GM18861 (cell line): ENCODE data around the gene PLEKHD1.
A peak's percentile ranks its signal among the peaks of the same experiment; 100 is the strongest.
"Not testable (repeated sequence)": the region's sequence is repeated elsewhere in the genome, so short reads cannot be mapped to it uniquely, and the experiment has no call there.

ENCODE experiments used
- ATAC-seq: cut with Tn5 transposase; IDR thresholded peaks from one replicate; pipeline ENCODE4 v1.9.1; 2021; ENCODE audit not compliant: unreplicated experiment

PLEKHD1 gene

GRCh38 chr14:69484444-69485314, at the start of gene PLEKHD1:
Gene PLEKHD1, plus strand, starts transcription at chr14:69484728. Its CDS starts 238 bp downstream, at chr14:69484966.
- no peak for ATAC-seq

DNA sequence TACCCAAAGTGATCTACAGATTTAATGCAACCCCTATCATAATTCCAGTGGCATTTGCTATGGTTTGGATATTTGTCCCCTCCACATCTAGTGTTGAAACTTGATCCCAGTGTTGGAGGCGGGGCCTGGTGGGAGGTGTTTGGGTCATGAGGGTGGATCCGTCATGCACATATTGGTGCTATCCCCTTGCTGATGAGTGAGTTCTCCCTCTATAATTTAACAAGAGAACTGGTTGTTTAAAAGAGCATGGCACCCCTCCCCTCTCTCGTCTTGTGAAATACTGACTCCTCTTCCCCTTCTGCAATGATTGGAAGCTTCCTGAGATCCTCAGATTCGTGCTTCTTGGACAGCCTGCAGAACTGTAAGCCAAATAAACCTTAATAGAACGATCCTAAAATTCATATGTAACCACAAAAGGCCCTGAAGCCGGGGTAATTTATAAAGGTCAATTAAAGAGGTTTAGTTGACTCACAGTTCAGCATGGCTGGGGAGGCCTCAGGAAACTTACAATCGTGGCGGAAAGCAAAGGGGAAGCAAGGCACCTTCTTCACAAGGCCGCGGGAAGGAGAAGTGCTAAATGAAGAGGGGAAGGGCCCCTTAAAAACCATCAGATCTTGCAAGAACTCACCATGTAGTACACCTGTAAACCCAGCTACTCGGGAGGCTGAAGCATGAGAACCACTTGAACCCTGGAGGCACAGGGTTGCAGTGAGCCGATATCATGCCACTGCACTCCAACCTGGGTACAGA, 44.8 kb upstream of the PLEKHD1 start:
- no peak for ATAC-seq

DNA sequence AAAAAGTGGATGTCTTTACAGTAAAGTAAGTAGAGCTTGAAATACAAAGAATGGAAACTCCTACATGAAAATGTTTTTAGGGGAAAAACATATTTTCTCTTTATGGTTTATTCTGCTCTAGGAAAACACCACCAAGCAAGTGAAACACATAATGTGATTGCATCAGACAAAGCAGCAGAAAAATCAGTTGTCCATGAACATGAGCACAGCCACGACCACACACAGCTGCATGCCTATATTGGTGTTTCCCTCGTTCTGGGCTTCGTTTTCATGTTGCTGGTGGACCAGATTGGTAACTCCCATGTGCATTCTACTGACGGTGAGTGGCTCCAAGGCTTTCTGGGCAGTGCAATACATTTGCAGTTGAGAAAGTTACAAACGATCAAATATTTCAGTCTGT, 42.6 kb upstream of the PLEKHD1 start:
- peak; percentile 78 for ATAC-seq

DNA sequence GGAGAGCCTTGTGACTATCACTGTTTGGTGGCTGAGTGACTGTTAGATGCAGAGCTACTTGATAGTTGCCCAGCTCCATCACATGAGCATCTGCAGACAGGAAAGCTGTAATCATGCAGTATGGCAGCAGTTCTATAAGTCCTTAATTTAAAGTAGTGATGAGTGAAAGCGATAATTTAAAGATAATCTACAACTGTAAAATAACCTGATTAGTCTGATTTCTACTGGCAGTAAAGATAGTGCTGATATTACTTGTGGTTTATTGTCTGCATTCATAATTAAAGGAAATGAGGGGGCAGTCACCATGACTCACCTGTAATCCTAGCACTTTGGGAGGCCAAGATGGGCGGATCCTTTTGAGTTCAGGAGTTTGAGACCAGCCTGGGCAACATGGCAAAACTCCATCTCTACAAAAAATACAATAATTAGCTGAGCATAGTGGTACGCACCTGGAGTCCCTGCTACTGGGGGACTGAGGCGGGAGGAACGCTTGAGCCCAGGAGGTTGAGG, 41.2 kb upstream of the PLEKHD1 start:
- no peak for ATAC-seq

DNA sequence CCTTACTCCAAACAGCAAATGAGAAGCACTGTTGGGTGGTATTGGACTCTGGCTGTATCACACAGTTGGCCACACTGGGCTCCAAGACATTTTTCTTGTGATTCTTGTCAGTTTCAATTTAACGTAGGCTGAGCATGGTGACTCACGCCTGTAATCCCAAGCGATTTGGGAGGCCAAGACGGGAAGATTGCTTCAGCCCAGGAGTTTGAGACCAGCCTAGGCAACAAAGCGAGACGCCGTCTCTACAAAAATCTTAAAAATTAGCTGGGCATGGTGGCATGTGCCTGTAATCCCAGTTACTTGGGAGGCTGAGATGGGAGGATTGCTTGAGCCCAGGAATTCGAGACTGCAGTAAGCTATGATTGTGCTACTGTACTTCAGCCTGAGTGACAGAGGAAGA, 35.3 kb upstream of the PLEKHD1 start:
- no peak for ATAC-seq

- no peak for ATAC-seq
Observed at GRCh38 chr14:69451941-69452340, 32.6 kb upstream of the PLEKHD1 start.

DNA sequence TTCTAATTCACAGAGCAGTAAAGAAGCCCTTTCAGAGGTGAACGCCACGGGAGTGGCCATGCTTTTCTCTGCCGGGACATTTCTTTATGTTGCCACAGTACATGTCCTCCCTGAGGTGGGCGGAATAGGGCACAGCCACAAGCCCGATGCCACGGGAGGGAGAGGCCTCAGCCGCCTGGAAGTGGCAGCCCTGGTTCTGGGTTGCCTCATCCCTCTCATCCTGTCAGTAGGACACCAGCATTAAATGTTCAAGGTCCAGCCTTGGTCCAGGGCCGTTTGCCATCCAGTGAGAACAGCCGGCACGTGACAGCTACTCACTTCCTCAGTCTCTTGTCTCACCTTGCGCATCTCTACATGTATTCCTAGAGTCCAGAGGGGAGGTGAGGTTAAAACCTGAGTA, 26.2 kb upstream of the PLEKHD1 start:
- ATAC-seq = no peak

- ATAC-seq = no peak
Observed at GRCh38 chr14:69459122-69459521, 25.4 kb upstream of the PLEKHD1 start.

DNA sequence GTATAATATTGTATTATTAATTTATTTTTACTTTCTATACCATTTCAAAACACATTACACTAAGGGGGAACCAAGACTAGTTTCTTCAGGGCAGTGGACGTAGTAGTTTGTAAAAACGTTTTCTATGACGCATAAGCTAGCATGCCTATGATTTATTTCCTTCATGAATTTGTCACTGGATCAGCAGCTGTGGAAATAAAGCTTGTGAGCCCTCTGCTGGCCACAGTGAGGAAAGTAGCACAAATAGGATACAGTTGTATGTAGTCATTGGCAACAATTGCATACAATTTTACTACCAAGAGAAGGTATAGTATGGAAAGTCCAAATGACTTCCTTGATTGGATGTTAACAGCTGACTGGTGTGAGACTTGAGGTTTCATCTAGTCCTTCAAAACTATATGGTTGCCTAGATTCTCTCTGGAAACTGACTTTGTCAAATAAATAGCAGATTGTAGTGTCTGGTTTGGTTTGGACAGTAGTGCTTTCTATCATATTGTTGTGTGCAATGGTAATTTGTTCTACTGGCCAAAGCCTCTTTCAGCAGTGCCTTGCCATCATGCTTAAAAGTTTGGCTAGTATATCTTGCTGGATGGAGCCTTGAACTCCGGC, 24.3 kb upstream of the PLEKHD1 start:
- no peak for ATAC-seq

- ATAC-seq = no peak
Observed at GRCh38 chr14:69464379-69464778, 20.1 kb upstream of the PLEKHD1 start.

DNA sequence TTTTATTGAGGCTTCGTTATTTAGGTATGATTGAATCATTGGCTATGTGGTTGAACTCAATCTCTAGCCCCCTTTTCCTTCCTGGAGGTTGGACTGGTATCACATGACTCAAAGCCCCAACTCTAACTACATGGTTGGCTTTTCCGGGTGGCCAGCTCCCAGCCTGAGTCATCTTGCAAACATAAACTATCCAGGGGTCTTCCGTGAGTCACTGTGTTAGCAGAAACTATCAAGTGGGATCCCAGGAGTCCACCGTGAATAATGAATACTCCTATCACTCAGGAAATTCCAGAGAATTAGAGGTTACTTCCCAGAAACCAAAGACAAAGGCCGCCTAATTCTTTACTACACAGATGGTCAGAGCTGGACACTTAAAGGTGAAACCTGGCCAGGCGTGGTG, 19.7 kb upstream of the PLEKHD1 start:
- no peak for ATAC-seq

DNA sequence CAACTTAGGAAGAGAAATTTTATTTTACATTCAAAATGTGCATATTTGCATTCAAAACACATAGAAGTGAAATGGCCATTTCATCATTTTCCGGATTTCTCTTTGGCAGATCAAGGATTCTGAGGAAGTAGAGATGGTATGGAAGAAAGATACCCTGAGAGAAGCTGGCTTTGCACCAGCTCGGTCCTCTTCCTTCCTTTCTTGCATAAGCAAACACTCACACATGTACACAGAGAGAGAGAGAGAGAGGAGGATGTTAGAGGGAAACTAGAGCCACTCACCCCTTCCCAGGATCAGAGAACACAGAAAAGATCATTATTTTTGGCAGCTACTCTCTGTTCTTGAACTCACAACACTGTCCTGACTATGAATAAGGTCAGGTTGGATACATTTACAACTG, 15.6 kb upstream of the PLEKHD1 start:
- no peak for ATAC-seq

DNA sequence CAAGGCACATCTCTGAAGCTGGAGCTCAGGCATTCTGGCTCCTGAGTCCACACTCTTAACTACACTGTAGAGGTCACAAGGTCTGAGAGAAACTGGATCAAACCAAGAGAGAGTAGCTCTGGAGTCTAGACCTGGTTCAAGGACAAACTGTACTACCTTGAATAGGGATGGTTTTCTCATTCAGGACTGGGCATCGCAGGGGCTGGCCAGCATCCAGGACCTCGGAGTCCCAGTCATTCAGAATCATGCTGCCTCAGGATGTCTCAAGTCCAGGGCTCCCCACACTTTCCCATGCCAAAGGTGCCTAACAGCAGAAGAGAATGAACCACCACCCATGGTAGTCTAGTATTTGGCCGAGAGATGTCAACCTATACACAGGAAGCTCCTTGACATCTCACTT, 13.1 kb upstream of the PLEKHD1 start:
- no peak for ATAC-seq

DNA sequence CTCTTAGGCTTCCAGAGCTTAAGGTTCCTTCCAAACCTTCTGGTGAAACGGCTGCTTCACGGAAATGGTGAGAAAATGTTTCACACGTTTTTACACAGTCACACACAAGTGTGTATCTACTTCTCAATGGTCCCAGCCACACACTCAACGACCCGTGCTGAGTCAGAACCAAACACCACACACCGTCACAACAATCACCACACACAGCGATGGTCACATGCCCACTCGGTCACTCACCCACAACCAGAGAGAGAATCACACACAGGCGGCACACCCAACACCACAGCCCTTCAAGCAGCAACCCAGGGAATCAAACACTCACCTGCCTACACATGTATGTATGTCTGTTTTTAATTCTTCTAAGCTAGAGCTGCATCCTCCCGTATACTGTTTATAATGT, 12.6 kb upstream of the PLEKHD1 start:
- no peak for ATAC-seq

DNA sequence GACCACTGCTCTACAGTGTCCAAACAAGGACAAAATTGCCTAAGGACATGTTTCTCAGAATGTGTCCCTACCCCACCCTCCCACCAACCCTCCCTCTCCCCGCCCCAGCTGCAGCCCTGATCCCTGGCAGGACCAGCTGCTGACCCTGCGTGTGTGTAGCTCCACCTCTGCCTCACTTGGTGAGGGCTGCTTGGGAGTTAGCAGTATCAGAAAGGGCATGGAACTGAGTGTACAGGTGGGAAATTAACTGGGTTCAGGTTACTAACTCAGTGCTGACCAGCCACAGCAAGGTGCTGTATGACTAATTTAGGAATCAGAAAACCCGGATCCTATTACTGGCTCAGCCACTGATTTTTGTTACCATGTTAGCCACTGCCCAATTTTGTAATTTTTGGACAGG, 11.3 kb upstream of the PLEKHD1 start:
- ATAC-seq = no peak

- ATAC-seq = no peak
Observed at GRCh38 chr14:69473946-69474345, 10.6 kb upstream of the PLEKHD1 start.

DNA sequence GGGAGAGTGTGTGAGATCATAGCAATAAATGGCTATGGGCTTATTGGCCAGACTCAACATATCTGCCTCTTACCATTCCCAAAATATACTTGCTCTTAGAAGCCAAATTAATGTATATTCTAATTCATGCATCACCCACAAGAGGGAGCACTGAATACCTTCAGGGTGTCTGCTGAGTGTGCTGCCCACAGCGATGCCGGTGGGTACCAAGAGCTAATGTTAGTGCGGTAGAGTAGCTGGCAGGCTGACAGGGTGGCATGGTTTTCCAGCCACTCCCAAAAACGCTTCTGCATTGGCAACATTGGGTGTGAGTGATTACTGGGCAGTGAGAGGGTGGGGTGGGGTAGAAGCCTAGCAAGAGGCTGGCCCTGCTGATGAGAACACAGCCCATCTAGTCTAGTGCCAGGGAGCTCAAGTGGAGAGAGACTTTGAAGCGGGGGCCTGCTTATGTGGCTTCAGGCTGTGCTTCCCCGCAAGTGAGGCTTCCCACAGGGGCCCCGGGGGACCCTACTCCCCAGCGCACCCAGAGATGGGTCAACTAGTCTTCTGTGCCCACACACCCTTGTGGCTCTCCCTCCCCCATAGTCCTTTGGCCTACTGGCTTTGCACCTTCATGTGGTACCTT, 9.2 kb upstream of the PLEKHD1 start:
- no peak for ATAC-seq

- not testable (repeated sequence) for ATAC-seq
Observed at GRCh38 chr14:69476824-69477450, 7.6 kb upstream of the PLEKHD1 start.

DNA sequence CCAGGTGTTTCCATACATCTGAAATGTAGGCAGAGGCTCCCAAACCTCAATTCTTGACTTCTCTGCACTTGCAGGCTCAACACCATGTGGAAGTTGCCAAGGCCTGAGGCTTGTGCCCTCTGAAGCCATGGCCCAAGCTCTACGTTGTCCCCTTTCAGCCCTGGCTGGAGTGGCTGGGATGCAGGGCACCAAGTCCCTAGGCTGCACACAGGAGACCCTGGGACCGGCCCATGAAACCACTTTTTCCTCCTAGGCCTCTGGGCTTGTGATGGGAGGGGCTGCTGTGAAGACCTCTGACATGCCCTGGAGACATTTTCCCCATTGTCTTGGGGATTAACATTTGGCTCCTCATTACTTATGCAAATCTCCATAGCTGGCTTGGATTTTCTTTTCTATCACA, 6.5 kb upstream of the PLEKHD1 start:
- not testable (repeated sequence) for ATAC-seq

- no peak for ATAC-seq
Observed at GRCh38 chr14:69479696-69480095, 4.8 kb upstream of the PLEKHD1 start.

DNA sequence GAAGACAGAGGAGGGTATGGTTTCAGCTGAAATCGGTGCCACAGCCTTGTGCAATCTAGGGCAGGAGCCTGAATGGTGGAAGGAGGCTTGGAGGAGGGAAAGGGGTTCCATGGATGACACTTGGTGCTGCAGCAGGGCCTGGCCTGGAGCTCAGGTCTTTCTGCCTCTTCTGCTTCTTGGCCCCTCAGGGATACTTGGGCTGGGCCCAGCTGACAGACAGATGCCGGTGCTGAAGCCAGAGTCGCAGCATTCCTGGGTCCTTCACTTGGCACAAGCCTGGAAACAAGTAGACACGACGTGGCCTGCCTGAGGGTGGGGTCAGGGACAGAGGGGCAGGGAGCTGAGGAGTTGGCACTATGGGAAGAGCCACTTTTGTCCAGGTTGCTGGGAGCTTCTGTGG, 4.4 kb upstream of the PLEKHD1 start:
- ATAC-seq = no peak
